ENCODE measurements around the gene PTPRT. TPM values are rescaled to one million over a fixed set of nuclear protein-coding genes. Genes with fewer than 3 reads are reported as not detected.

PTPRT gene
- total and polyA plus RNA-seq, 2 of the 4 experiments (the other 2 are of a cell fraction), result not detected

GRCh38 chr20:42276718-42277602, 912.7 kb downstream of the PTPRT start:
- in situ Hi-C loops (cut with MboI; ENCODE audit: low sequenced_read_pairs), result no loop called here
- 21% methylated on average over 5 of the region's 10 CpGs; no CpG with 5 or more reads in 1 of the 2 experiments for WGBS, 2 experiments (ENCODE audit: extremely low coverage in 2 of 2, insufficient read length in 1 of 2)
- H3K18ac ChIP-seq (ENCODE audit: low read depth, low read length), result no peak overlapping the region

More at GRCh38 chr20:42276718-42277602, 912.7 kb downstream of the PTPRT start:
- no peak overlapping the region for H2AFZ ChIP-seq (replicated peaks; ENCODE audit: low read length, poor library complexity)
- no TSS peak for BruUV-seq (replicated peaks)
- no peak overlapping the region for H3K23ac ChIP-seq (ENCODE audit: low read depth, low read length)
- H4K5ac ChIP-seq (ENCODE audit: low read depth, low read length), result no peak overlapping the region
- dilution Hi-C loops (cut with HindIII; ENCODE audit: low sequenced_read_pairs, unreplicated experiment) (no loop called here), intact Hi-C loops (cut with micrococcal nuclease) (no loop called here)
- no peak overlapping the region for H3K4ac ChIP-seq (ENCODE audit: low read depth, low read length)
- no peak overlapping the region for H4K91ac ChIP-seq (ENCODE audit: insufficient read depth, low read depth, low read length)
- no peak overlapping the region for H3K9ac ChIP-seq (ENCODE audit: low read depth, low read length)
- H4K8ac ChIP-seq (ENCODE audit: low read depth in 2 of 2, low read length in 2 of 2), result no peak overlapping the region
- H3K14ac ChIP-seq (replicated peaks; ENCODE audit: low read depth, low read length), result no peak overlapping the region
- H2AK9ac ChIP-seq (replicated peaks; ENCODE audit: low read depth, low read length, poor library complexity), result no peak overlapping the region
- no peak overlapping the region for H3K56ac ChIP-seq (ENCODE audit: extremely low read depth, insufficient read depth, low read length)
- no peak overlapping the region for H2BK15ac ChIP-seq (ENCODE audit: low read depth, low read length)
- H3K79me1 ChIP-seq (ENCODE audit: low read depth in 1 of 2, low read length in 2 of 2), result no peaks in the 10 kb centered on the region
- H3K9me1 ChIP-seq (ENCODE audit: insufficient read depth, low read length), result no peaks in the 10 kb centered on the region
- no peak for TF ChIP-seq RAD21 (IDR thresholded peaks at IDR 0.05; ENCODE audit: low read length)
- no peak for TF ChIP-seq MAFK (IDR thresholded peaks at IDR 0.05; ENCODE audit: low read depth, low read length)
- no peak for TF ChIP-seq SMC3 (IDR thresholded peaks at IDR 0.05; ENCODE audit: low read depth, low read length)
- no peak for TF ChIP-seq BHLHE40 (IDR thresholded peaks at IDR 0.05; ENCODE audit: low read depth, low read length)
- TF ChIP-seq USF2 (IDR thresholded peaks at IDR 0.05; ENCODE audit: low read depth, low read length), result no peak
- TF ChIP-seq POLR2A (IDR thresholded peaks at IDR 0.05; ENCODE audit: low read depth, low read length), result no peak
- TF ChIP-seq CEBPB (IDR thresholded peaks at IDR 0.05; ENCODE audit: low read depth, low read length), result no peak
- no peak overlapping the region for H3K27ac ChIP-seq (ENCODE audit: insufficient read depth, low read length)
- H2AK5ac ChIP-seq (ENCODE audit: low read depth, low read length), result no peak overlapping the region
- H3K4me1 ChIP-seq (ENCODE audit: control insufficient read depth, insufficient read depth, low read length), result no peaks in the 10 kb centered on the region
- no peak overlapping the region for H2BK120ac ChIP-seq (ENCODE audit: low read depth, low read length)
- no peak overlapping the region for H2BK20ac ChIP-seq (ENCODE audit: low read depth, low read length)
- no peak overlapping the region for H3K4me2 ChIP-seq (ENCODE audit: low read depth, low read length)
- peaks cover 20% of the 10 kb centered on the region for H3K9me3 ChIP-seq (ENCODE audit: control insufficient read depth, insufficient read depth, low read length)
- CTCF ChIA-PET, result no interaction called here
- POLR2A ChIA-PET (ENCODE audit: unreplicated experiment), result no interaction called here
- no peak overlapping the region for H3K4me3 ChIP-seq (ENCODE audit: insufficient read depth, low read depth, low read length)
- no peaks in the 10 kb centered on the region for H4K20me1 ChIP-seq (ENCODE audit: insufficient read depth, low read length)
- H3K36me3 ChIP-seq (ENCODE audit: control insufficient read depth, insufficient read depth, low read length), result no peaks in the 10 kb centered on the region
- H2BK5ac ChIP-seq (ENCODE audit: low read depth, low read length, poor library complexity, severe bottlenecking), result no peak overlapping the region
- ATAC-seq (ENCODE audit: low read depth) (no peak), DNase-seq (no peak)
- no peaks in the 10 kb centered on the region for H3K27me3 ChIP-seq (ENCODE audit: control insufficient read depth, insufficient read depth, low read length)

All from IMR-90 (cell line).